ENCODE results near the gene PRG3.

Gene PRG3

DNA sequence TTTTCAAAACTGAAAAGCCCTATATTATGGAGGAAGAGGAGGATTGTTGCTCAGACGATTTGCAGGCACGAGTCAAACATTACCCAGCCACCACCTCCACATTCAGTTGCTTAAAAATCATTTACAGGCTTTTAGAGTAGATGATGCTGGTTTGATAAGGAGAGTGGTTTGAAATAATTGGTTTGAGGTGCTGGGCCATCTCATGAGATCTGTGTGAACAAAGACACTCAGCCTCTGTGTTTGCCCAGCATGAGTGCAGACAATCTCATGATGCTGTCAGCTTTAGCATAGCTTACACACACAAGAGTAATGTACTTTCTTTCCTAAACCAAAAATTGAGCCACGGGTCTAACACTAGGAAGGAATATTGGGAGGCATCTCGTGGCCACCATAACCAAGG, 41.7 kb upstream of the PRG3 start:
- Histone ChIP-seq H3K4me3 (ENCODE audit: extremely low read depth, insufficient read depth, low read length, poor library complexity, severe bottlenecking) (no peak overlapping the region), H3K9me3 (ENCODE audit: control insufficient read depth, low read length) (no peaks in the 10 kb centered on the region), H3K4me1 (ENCODE audit: control insufficient read depth, insufficient read depth, low read length, poor library complexity, severe bottlenecking) (peaks cover 30% of the 10 kb centered on the region), H3K36me3 (ENCODE audit: control insufficient read depth, insufficient read depth, low read length) (peaks cover 28% of the 10 kb centered on the region), H3K27ac (ENCODE audit: low read depth, low read length, severe bottlenecking) (no peak overlapping the region)
- WGBS, 2 experiments (ENCODE audit: insufficient coverage in 2 of 2) = 88% methylated on average over 2 of the region's 4 CpGs; no CpG with 5 or more reads in 1 of the 2 experiments

GRCh38 chr11:57421805-57422204, 40.9 kb upstream of the PRG3 start:
- no peak overlapping the region for H3K27ac ChIP-seq (ENCODE audit: low read depth, low read length, severe bottlenecking)
- H3K36me3 ChIP-seq (ENCODE audit: control insufficient read depth, insufficient read depth, low read length) = peaks cover 36% of the 10 kb centered on the region
- H3K4me1 ChIP-seq (ENCODE audit: control insufficient read depth, insufficient read depth, low read length, poor library complexity, severe bottlenecking) = peaks cover 24% of the 10 kb centered on the region
- H3K4me3 ChIP-seq (ENCODE audit: extremely low read depth, insufficient read depth, low read length, poor library complexity, severe bottlenecking) = no peak overlapping the region
- H3K9me3 ChIP-seq (ENCODE audit: control insufficient read depth, low read length) = no peaks in the 10 kb centered on the region

DNA sequence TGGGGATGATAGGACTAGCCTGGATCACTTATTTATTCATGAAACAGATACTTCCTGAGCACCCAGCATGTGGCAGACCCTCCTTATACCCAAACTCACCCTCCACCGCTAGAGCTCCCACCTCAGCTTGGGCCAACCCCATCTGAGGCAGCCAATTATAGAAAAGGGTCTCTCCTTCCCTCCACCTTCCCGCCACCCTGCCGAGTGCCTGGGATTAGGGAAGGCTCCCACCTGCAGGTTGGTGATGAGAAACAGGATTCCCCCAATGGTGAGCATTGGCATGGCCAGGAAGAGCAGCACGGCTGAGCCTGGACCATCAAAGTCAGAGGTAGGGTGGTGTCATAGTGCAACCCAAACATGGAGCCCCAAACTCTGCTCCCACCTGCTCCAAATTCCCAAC, 40.1 kb upstream of the PRG3 start:
- H3K4me1 ChIP-seq (ENCODE audit: control insufficient read depth, insufficient read depth, low read length, poor library complexity, severe bottlenecking) = peaks cover 17% of the 10 kb centered on the region
- H3K9me3 ChIP-seq (ENCODE audit: control insufficient read depth, low read length) = no peaks in the 10 kb centered on the region
- no peak overlapping the region for H3K4me3 ChIP-seq (ENCODE audit: extremely low read depth, insufficient read depth, low read length, poor library complexity, severe bottlenecking)
- no peak overlapping the region for H3K27ac ChIP-seq (ENCODE audit: low read depth, low read length, severe bottlenecking)
- 100% methylated on average over 2 to 3 of the region's 4 CpGs for WGBS, 2 experiments (ENCODE audit: insufficient coverage in 2 of 2)
- H3K36me3 ChIP-seq (ENCODE audit: control insufficient read depth, insufficient read depth, low read length) = peaks cover 43% of the 10 kb centered on the region

DNA sequence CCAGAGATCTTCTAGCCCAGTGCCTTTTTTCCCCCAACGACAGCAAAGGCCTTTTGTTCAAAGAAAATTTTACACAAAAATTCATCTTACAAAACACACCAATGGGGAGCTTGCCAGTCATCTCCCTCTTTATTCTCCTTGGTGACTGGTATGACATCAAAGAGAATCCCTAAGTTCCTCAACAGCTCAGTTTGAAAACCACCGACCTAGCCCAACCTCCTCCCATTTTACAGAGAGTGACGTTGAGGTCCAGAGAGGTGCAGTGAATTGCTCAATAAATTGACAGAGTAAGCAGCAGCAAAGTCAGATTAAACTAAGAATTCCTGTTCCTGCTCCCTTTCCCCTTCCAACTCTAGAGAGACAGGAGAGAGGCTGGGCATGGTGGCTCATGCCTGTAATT, 38.2 kb upstream of the PRG3 start:
- no peak overlapping the region for H3K27ac ChIP-seq (ENCODE audit: low read depth, low read length, severe bottlenecking)
- no peaks in the 10 kb centered on the region for H3K9me3 ChIP-seq (ENCODE audit: control insufficient read depth, low read length)
- peaks cover 53% of the 10 kb centered on the region for H3K36me3 ChIP-seq (ENCODE audit: control insufficient read depth, insufficient read depth, low read length)
- H3K4me3 ChIP-seq (ENCODE audit: extremely low read depth, insufficient read depth, low read length, poor library complexity, severe bottlenecking) = no peak overlapping the region
- WGBS, 2 experiments (ENCODE audit: insufficient coverage in 2 of 2) = 90 to 100% methylated on average over 1 to 3 of the region's 3 CpGs
- peaks cover 3% of the 10 kb centered on the region for H3K4me1 ChIP-seq (ENCODE audit: control insufficient read depth, insufficient read depth, low read length, poor library complexity, severe bottlenecking)

DNA sequence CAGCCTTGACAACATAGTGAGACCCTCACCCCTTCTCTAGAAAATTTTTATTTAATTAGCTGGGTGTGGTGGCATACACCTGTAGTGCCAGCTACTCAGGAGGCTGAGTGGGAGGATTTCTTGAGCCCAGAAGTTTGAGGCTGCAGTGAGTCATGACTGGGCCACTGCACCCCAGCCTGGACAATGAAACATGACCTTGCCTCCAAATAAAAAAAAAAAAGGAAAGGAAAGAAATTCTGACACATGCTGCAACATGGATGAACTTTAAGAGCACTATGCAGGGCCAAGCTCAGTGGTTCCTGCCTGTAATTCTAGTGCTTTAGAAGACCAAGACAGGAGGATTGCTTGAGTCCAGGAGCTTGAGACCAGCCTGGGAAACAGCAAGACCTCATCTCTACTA, 37.2 kb upstream of the PRG3 start:
- H3K4me1 ChIP-seq (ENCODE audit: control insufficient read depth, insufficient read depth, low read length, poor library complexity, severe bottlenecking) = no peaks in the 10 kb centered on the region
- no peak overlapping the region for H3K27ac ChIP-seq (ENCODE audit: low read depth, low read length, severe bottlenecking)
- H3K4me3 ChIP-seq (ENCODE audit: extremely low read depth, insufficient read depth, low read length, poor library complexity, severe bottlenecking) = no peak overlapping the region
- peaks cover 59% of the 10 kb centered on the region for H3K36me3 ChIP-seq (ENCODE audit: control insufficient read depth, insufficient read depth, low read length)
- H3K9me3 ChIP-seq (ENCODE audit: control insufficient read depth, low read length) = no peaks in the 10 kb centered on the region

GRCh38 chr11:57417056-57417455, 36.1 kb upstream of the PRG3 start:
- Histone ChIP-seq H3K9me3 (ENCODE audit: control insufficient read depth, low read length) (no peaks in the 10 kb centered on the region), H3K27ac (ENCODE audit: low read depth, low read length, severe bottlenecking) (no peak overlapping the region), H3K4me3 (ENCODE audit: extremely low read depth, insufficient read depth, low read length, poor library complexity, severe bottlenecking) (no peak overlapping the region), H3K4me1 (ENCODE audit: control insufficient read depth, insufficient read depth, low read length, poor library complexity, severe bottlenecking) (no peaks in the 10 kb centered on the region), H3K36me3 (ENCODE audit: control insufficient read depth, insufficient read depth, low read length) (peaks cover 64% of the 10 kb centered on the region)
- 99 to 100% methylated on average over 4 of the region's 4 CpGs for WGBS, 2 experiments (ENCODE audit: insufficient coverage in 2 of 2)

- Histone ChIP-seq H3K27ac (ENCODE audit: low read depth, low read length, severe bottlenecking) (no peak overlapping the region), H3K36me3 (ENCODE audit: control insufficient read depth, insufficient read depth, low read length) (peaks cover 66% of the 10 kb centered on the region), H3K4me3 (ENCODE audit: extremely low read depth, insufficient read depth, low read length, poor library complexity, severe bottlenecking) (no peak overlapping the region), H3K4me1 (ENCODE audit: control insufficient read depth, insufficient read depth, low read length, poor library complexity, severe bottlenecking) (no peaks in the 10 kb centered on the region), H3K9me3 (ENCODE audit: control insufficient read depth, low read length) (no peaks in the 10 kb centered on the region)
- WGBS, 2 experiments (ENCODE audit: insufficient coverage in 2 of 2) = 75 to 90% methylated on average over 1 to 2 of the region's 3 CpGs
These were observed 35.5 kb upstream of the PRG3 start for GRCh38 chr11:57416436-57416835.

DNA sequence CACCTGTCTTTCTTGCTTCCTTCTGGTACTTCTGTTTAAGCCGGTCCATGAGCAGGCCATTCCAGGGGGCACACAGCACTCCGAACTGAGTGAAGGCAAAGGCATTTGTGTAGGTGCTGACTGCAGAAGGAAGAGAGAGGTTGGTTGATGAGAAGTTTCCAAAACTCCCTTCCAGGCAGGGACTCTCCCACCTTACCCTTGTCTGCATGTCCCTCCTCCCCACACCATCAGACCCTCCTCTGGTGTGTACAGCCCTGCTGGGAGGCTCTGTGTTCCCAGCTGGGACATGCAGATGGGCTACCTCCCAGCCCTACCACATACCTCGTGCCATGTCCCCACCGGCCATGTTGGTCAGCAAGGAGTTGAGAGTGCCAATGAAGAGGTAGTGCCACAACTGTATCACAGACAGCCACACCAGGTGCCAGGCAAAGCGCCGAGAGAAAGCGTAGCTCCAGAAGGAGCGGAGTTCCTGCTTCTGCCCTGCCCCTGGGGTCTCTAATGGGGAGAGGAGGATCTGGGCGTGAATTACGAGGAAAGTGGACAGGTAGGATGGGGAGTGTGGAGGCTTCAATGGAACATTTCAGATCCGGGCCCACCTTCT, 33.8 kb upstream of the PRG3 start:
- Histone ChIP-seq H3K4me1 (ENCODE audit: control insufficient read depth, insufficient read depth, low read length, poor library complexity, severe bottlenecking) (no peaks in the 10 kb centered on the region), H3K4me3 (ENCODE audit: extremely low read depth, insufficient read depth, low read length, poor library complexity, severe bottlenecking) (no peak overlapping the region), H3K36me3 (ENCODE audit: control insufficient read depth, insufficient read depth, low read length) (peaks cover 71% of the 10 kb centered on the region), H3K27ac (ENCODE audit: low read depth, low read length, severe bottlenecking) (no peak overlapping the region), H3K9me3 (ENCODE audit: control insufficient read depth, low read length) (no peaks in the 10 kb centered on the region)
- 94 to 98% methylated on average over 5 to 8 of the region's 11 CpGs for WGBS, 2 experiments (ENCODE audit: insufficient coverage in 2 of 2)

DNA sequence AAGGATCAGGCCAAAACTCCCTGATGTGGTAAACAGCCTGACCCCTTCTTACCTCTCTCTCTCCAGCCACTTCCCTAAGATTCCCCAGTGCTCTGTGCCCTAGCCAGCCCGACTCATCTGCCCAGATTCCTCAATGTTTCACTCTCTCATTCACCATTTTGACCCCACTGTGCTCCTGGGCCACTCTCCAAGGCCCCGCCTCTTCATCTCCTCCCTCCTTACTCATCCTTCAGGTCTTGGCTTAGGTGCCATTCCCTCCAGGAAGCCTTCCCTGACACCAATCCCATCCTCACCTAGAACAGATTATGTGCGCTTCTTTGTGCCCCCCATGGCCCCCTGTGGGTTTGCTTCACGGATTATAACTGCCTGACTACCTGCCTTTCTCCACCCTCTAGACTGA, 32.7 kb upstream of the PRG3 start:
- no peaks in the 10 kb centered on the region for H3K4me1 ChIP-seq (ENCODE audit: control insufficient read depth, insufficient read depth, low read length, poor library complexity, severe bottlenecking)
- H3K4me3 ChIP-seq (ENCODE audit: extremely low read depth, insufficient read depth, low read length, poor library complexity, severe bottlenecking) = no peak overlapping the region
- WGBS, 2 experiments (ENCODE audit: insufficient coverage in 2 of 2) = 84 to 85% methylated on average over 4 of the region's 4 CpGs
- H3K27ac ChIP-seq (ENCODE audit: low read depth, low read length, severe bottlenecking) = no peak overlapping the region
- H3K36me3 ChIP-seq (ENCODE audit: control insufficient read depth, insufficient read depth, low read length) = peaks cover 77% of the 10 kb centered on the region
- H3K9me3 ChIP-seq (ENCODE audit: control insufficient read depth, low read length) = no peaks in the 10 kb centered on the region

DNA sequence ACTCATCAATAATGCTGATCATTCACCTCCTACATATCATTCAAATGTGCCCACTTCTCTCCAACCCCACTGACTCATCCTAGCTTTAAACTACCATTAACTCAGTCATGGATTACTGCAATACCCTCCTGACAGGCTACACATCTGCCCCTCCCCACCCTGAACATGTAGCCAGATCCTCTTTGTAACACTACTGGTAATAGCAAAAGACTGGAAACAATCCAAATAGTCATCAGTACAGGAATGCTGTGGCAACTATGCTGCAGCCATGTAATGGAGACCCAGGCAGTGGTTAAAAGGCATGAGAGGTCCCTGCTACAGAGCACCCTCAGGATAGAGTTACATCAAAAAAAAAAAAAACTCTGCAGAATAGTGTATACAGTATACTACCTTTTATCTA, 29.3 kb upstream of the PRG3 start:
- no peak overlapping the region for H3K27ac ChIP-seq (ENCODE audit: low read depth, low read length, severe bottlenecking)
- H3K4me1 ChIP-seq (ENCODE audit: control insufficient read depth, insufficient read depth, low read length, poor library complexity, severe bottlenecking) = peaks cover 5% of the 10 kb centered on the region
- H3K4me3 ChIP-seq (ENCODE audit: extremely low read depth, insufficient read depth, low read length, poor library complexity, severe bottlenecking) = no peak overlapping the region
- H3K9me3 ChIP-seq (ENCODE audit: control insufficient read depth, low read length) = no peaks in the 10 kb centered on the region
- peaks cover 63% of the 10 kb centered on the region for H3K36me3 ChIP-seq (ENCODE audit: control insufficient read depth, insufficient read depth, low read length)

DNA sequence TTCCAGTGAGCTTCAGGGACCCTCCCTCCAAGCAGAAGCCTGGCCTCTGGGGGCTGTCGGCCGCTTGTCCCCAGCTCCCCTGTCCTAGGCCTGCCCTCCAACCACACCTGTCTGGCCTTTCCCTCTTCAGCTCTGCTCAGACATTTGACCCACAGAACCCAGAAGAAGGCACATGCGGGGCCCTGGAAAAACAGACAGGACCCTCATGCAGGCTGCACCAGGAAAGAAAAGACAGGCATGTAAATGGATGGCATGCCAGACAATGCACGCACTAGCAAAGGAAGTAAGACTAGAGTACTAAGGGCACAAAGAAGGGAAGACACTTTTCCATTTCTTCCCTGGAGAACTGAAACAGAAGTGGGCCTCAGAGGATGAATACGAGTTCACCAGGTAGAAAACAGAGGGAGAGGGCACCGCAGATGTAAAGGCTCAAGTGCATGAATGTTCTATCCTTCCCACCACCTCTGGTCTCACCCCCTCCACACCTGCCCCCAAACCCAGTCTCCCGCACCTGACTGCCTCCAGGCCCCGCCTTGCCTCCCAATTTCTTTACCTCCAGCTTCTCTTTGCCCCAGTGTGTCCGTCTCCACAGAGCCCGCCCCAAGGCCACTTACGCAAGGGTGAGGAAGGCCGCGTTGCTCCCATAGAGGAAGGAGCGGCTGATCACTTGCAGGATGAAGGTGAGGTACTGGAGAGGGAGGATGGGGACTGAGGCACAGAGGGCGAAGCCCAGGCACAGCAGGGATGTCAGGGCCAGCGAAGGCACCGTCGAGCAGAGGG, 28.6 kb upstream of the PRG3 start:
- Histone ChIP-seq H3K9me3 (ENCODE audit: control insufficient read depth, low read length) (no peaks in the 10 kb centered on the region), H3K36me3 (ENCODE audit: control insufficient read depth, insufficient read depth, low read length) (peaks cover 56% of the 10 kb centered on the region), H3K4me3 (ENCODE audit: extremely low read depth, insufficient read depth, low read length, poor library complexity, severe bottlenecking) (no peak overlapping the region), H3K4me1 (ENCODE audit: control insufficient read depth, insufficient read depth, low read length, poor library complexity, severe bottlenecking) (peaks cover 5% of the 10 kb centered on the region), H3K27ac (ENCODE audit: low read depth, low read length, severe bottlenecking) (no peak overlapping the region)
- WGBS, 2 experiments (ENCODE audit: insufficient coverage in 2 of 2) = 88 to 96% methylated on average over 14 to 17 of the region's 18 CpGs

All from mesodermal cell (in vitro differentiated cells).